ENCODE measurements around the gene TOM1L1.

Gene TOM1L1

DNA sequence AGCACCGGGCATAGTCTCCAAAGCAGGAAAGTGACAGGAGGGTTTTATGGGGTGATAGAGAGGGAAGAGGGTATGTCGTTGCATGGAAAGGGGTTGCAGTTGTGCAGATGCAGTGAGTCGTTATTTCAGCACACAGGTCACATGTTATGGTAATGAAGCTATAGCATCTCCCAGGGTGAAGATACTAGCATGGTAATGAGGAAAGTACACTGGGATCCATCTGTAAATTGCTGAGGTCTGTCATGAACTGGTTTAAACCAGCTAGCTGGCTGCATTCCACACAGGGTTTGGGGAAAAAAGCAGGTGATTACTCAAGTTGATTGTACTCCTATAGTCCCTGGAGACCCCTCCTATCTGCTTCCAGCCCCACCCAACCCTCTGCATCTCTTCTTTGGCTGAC, 56.1 kb downstream of the TOM1L1 start:
- no peak for ATAC-seq
- H3K4me1 Mint-ChIP-seq: no peaks in the 10 kb centered on the region

GRCh38 chr17:54967621-54968261, 67.1 kb downstream of the TOM1L1 start:
- Mint-ChIP-seq H3K4me1 (peaks cover 14% of the 10 kb centered on the region), H3K9me3 (no peaks in the 10 kb centered on the region), H3K27ac (peak overlapping the region in 1 of 2 donors; percentile 84), H3K27me3 (no peaks in the 10 kb centered on the region), H3K4me3 (no peak overlapping the region)
- ATAC-seq: peak; percentile 44
- DNase-seq: peak; percentile 3 to 62

More for the DNA sequence above, 56.1 kb downstream of the TOM1L1 start:
- Mint-ChIP-seq H3K27ac (peak overlapping the region in 1 of 2 donors; percentile 70), H3K27me3 (no peaks in the 10 kb centered on the region), H3K4me3 (no peak overlapping the region), H3K9me3 (no peaks in the 10 kb centered on the region)
- DNase-seq: no peak

- Mint-ChIP-seq H3K9me3 (no peaks in the 10 kb centered on the region), H3K4me3 (no peak within 1 kb of the TSS), H3K27ac (peak within 1 kb of the TSS in 1 of 2 donors; percentile 84), H3K4me1 (peaks cover 14% of the 10 kb centered on the region), H3K27me3 (no peaks in the 10 kb centered on the region)
- ATAC-seq (peak; percentile 97), DNase-seq (peak; percentile 93 to 96)
Measured at GRCh38 chr17:54968262-54968987, 67.8 kb downstream of the TOM1L1 start, which contains the start of the genes COX11 and STXBP4. COX11 (minus strand) TSS chr17:54968654; CDS start chr17:54968646, 8 bp downstream. STXBP4 (plus strand) TSS chr17:54968765; CDS start chr17:54986220, 17,455 bp downstream.

GRCh38 chr17:54968988-54969332, 68.3 kb downstream of the TOM1L1 start:
- no peaks in the 10 kb centered on the region for H3K27me3 Mint-ChIP-seq
- H3K27ac Mint-ChIP-seq: no peak overlapping the region
- H3K9me3 Mint-ChIP-seq: no peaks in the 10 kb centered on the region
- H3K4me3 Mint-ChIP-seq: no peak overlapping the region
- ATAC-seq (peak; percentile 56), DNase-seq (no peak)
- peaks cover 14% of the 10 kb centered on the region for H3K4me1 Mint-ChIP-seq

DNA sequence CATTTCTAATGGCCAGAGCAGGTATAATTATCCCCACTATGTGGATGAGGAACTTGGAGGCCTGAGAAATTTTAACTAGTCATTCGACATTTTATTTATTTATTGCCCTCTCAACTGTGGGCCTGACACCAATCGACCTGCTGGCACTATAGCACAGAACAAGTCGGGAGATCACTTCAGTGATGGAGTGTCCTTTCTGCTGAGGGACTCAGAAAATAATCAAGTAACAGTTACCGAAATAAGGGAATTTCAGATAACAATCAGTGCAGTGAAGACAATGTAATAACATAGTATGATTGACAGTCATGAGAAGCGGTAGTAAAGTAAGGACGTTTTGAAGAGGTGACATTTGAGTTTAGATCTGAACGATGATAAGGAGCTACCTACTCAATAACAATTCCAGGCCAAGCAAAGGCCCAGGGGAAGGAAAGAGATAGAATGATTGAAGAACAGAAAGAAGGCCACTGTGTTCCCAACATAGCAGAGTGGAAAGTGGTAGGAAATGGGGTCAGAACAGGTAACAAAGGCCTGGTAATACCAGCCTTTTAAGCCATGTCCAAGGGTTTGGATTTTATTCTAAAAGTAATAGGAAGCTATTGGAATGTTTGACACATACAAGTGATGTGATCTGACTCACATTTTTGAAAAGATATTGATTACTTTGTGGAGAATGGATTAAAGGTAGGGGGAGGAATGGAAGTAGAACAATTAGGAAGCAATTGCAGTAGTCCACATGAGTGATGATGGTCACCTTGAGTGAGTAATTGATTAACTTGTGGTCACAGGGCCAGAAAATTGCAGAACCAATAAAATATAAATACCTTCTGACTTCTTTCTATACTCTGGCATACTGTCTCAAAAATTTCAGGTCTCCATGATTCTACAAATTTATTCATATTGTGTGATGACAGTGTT, 69.3 kb downstream of the TOM1L1 start:
- Mint-ChIP-seq H3K9me3 (no peaks in the 10 kb centered on the region), H3K27ac (peak overlapping the region in 1 of 2 donors; percentile 20), H3K4me3 (peak overlapping the region in 1 of 2 donors; percentile 9), H3K27me3 (no peaks in the 10 kb centered on the region), H3K4me1 (peaks cover 14% of the 10 kb centered on the region)
- no peak for DNase-seq
- ATAC-seq: no peak

GRCh38 chr17:54971147-54971546, 70.5 kb downstream of the TOM1L1 start:
- Mint-ChIP-seq H3K4me1 (peaks cover 12% of the 10 kb centered on the region), H3K4me3 (no peak overlapping the region), H3K9me3 (no peaks in the 10 kb centered on the region), H3K27me3 (no peaks in the 10 kb centered on the region), H3K27ac (no peak overlapping the region)
- ATAC-seq (no peak), DNase-seq (no peak)

DNA sequence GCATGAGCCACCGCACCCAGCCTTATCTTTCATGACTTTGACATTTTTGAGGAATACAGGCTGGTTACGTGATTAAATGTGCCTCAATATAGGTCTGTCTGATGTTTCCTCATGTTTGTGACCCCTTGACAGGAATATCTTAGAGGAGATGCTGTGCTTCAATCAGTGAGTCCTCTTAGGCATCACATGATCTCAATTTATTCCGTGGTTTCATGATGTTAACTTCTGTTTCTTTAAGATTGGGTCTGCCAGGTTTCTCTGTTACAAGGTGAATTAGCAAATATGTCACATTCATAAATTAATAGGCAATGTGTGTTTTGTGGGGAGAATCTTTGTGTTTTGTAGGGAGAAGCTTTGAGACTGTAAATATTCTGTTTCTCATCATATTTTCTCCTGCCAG, 71.2 kb downstream of the TOM1L1 start:
- no peak for ATAC-seq
- Mint-ChIP-seq H3K9me3 (no peaks in the 10 kb centered on the region), H3K4me3 (no peak overlapping the region), H3K27me3 (no peaks in the 10 kb centered on the region), H3K4me1 (peaks cover 4% of the 10 kb centered on the region), H3K27ac (no peak overlapping the region)
- DNase-seq: no peak

GRCh38 chr17:54972406-54973138, 71.9 kb downstream of the TOM1L1 start:
- Mint-ChIP-seq H3K4me3 (no peak overlapping the region), H3K27me3 (no peaks in the 10 kb centered on the region), H3K9me3 (no peaks in the 10 kb centered on the region), H3K27ac (no peak overlapping the region), H3K4me1 (no peaks in the 10 kb centered on the region)
- DNase-seq (no peak), ATAC-seq (no peak)

DNA sequence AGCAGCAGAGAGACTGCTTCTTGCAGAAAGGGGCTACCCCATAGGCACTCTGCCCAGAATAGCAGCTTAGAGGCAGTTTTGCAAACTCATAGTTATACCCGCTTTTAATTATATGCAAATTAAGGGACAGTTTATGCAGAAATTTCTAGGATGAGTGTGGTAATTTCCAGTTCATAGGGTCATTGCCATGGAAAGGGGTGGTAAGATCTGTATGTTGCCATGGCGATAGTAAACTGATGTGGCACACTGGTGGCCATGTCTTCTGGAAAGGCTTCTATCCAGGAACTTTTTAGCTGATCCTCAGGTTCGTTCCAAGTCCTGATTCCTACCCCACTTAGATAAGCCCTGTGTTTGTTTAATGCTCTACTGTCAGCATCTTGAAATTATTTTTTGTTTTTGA, 74.1 kb downstream of the TOM1L1 start:
- no peak for ATAC-seq
- H3K9me3 Mint-ChIP-seq: no peaks in the 10 kb centered on the region
- DNase-seq: no peak
- no peaks in the 10 kb centered on the region for H3K27me3 Mint-ChIP-seq
- no peak overlapping the region for H3K4me3 Mint-ChIP-seq
- no peak overlapping the region for H3K27ac Mint-ChIP-seq
- peaks cover 6% of the 10 kb centered on the region for H3K4me1 Mint-ChIP-seq

DNA sequence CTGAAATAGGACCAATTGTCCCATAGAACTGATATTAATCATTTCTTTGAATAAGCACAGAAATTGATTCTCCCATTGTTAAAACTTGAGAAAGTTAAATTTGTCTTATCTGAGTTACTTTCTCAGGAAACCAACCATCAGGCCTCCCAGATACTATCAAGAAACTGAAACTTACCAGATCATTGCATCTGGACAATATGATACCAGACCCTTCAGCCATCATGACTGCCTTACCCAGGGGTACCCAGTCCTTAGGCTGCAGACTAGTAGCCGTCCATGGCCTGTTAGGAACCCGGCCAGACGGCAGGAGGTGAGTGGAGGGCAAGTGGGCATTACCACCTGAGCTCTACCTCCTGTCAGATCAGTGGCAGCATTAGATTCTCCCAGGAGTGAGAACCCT, 75.7 kb downstream of the TOM1L1 start:
- DNase-seq (no peak), ATAC-seq (no peak)
- H3K27ac Mint-ChIP-seq: no peak overlapping the region
- peaks cover 6% of the 10 kb centered on the region for H3K4me1 Mint-ChIP-seq
- no peak overlapping the region for H3K4me3 Mint-ChIP-seq
- H3K27me3 Mint-ChIP-seq: no peaks in the 10 kb centered on the region
- H3K9me3 Mint-ChIP-seq: no peaks in the 10 kb centered on the region

GRCh38 chr17:54977744-54978143, 77.1 kb downstream of the TOM1L1 start:
- no peaks in the 10 kb centered on the region for H3K27me3 Mint-ChIP-seq

GRCh38 chr17:54979657-54980056, 79.0 kb downstream of the TOM1L1 start:
- H3K4me1 Mint-ChIP-seq: peaks cover 6% of the 10 kb centered on the region
- ATAC-seq (no peak), DNase-seq (no peak)
- H3K4me3 Mint-ChIP-seq: no peak overlapping the region
- no peaks in the 10 kb centered on the region for H3K27me3 Mint-ChIP-seq
- no peaks in the 10 kb centered on the region for H3K9me3 Mint-ChIP-seq
- no peak overlapping the region for H3K27ac Mint-ChIP-seq

More at GRCh38 chr17:54977744-54978143, 77.1 kb downstream of the TOM1L1 start:
- H3K4me3 Mint-ChIP-seq: no peak overlapping the region
- ATAC-seq: no peak
- H3K9me3 Mint-ChIP-seq: no peaks in the 10 kb centered on the region
- peak overlapping the region in 1 of 2 donors; percentile 12 for H3K27ac Mint-ChIP-seq
- H3K4me1 Mint-ChIP-seq: peaks cover 6% of the 10 kb centered on the region
- DNase-seq: no peak

- Mint-ChIP-seq H3K9me3 (no peaks in the 10 kb centered on the region), H3K4me3 (no peak overlapping the region), H3K4me1 (peaks cover 6% of the 10 kb centered on the region), H3K27ac (no peak overlapping the region), H3K27me3 (no peaks in the 10 kb centered on the region)
- ATAC-seq: no peak
- DNase-seq: no peak
Measured at GRCh38 chr17:54980375-54980774, 79.7 kb downstream of the TOM1L1 start.

DNA sequence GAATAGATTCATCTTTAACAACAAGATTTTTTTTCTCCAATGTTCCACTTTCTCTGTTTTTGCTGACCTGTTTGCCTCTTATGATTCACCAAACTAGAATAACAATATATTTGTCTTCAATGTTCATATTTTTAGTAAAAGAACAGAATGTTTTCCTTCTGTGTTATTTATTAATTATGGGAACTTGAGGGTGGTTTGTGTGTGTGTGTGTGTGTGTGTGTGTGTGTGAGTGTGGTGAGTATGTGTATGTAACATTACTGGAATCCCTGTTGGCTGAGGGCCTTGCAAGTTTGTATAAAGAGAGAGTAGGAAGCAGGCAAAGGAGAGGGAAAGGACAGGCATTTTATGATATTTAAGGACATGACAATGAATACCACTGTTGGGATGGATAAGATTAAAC, 81.7 kb downstream of the TOM1L1 start:
- H3K4me3 Mint-ChIP-seq: no peak overlapping the region
- H3K27ac Mint-ChIP-seq: no peak overlapping the region
- H3K9me3 Mint-ChIP-seq: no peaks in the 10 kb centered on the region
- DNase-seq: no peak
- peaks cover 6% of the 10 kb centered on the region for H3K4me1 Mint-ChIP-seq
- no peak for ATAC-seq
- no peaks in the 10 kb centered on the region for H3K27me3 Mint-ChIP-seq

- no peak for ATAC-seq
- Mint-ChIP-seq H3K4me3 (no peak overlapping the region), H3K4me1 (peaks cover 6% of the 10 kb centered on the region), H3K27me3 (no peaks in the 10 kb centered on the region), H3K9me3 (no peaks in the 10 kb centered on the region), H3K27ac (no peak overlapping the region)
- DNase-seq: no peak
Measured at GRCh38 chr17:54983260-54983659, 82.6 kb downstream of the TOM1L1 start.

All from stimulated activated naive CD8-positive, alpha-beta T cell treated with anti-CD3 and anti-CD28 coated beads, Interleukin-15, amount 100 ng/mL, for 72 hours (primary cell).